Measurements from ENCODE around the gene KEL.

- TF ChIP-seq EZH2 (IDR thresholded peaks at IDR 0.05) = no peak
- no peak for TF ChIP-seq POLR2AphosphoS5 (IDR thresholded peaks at IDR 0.05; ENCODE audit: borderline replicate concordance, low read depth, low read length)
Measured at GRCh38 chr7:142918901-142919300, 43.3 kb downstream of the KEL start.

Measured in SK-N-MC (cell line).